GM10266 (cell line): Measurements from ENCODE around the gene NF2.

ENCODE experiments used
- DNase-seq: peaks from one replicate; pipeline ENCODE4 v3.0.0; 2012; ENCODE audit errors: extremely low spot score
- CTCF ChIP-seq: IDR thresholded peaks from 2 replicates; pipeline ENCODE4 v1.5.1; 2012; ENCODE audit warnings: mild to moderate bottlenecking, low read depth; ENCODE audit not compliant: control insufficient read depth, insufficient read depth; ENCODE audit errors: missing control alignments

The NF2 gene

GRCh38 chr22:29684244-29684643 is 80.8 kb downstream of the NF2 start:
- no peak for DNase-seq
- TF ChIP-seq CTCF: no peak

- TF ChIP-seq CTCF: no peak
- DNase-seq: no peak
Measured at GRCh38 chr22:29689206-29689879, 85.9 kb downstream of the NF2 start.

GRCh38 chr22:29689880-29690213 is 86.4 kb downstream of the NF2 start:
- peak; percentile 61 for TF ChIP-seq CTCF

GRCh38 chr22:29690476-29690875 is 87.0 kb downstream of the NF2 start:
- no peak for TF ChIP-seq CTCF
- no peak for DNase-seq

More at GRCh38 chr22:29689880-29690213, 86.4 kb downstream of the NF2 start:
- peak; percentile 55 for DNase-seq

DNA sequence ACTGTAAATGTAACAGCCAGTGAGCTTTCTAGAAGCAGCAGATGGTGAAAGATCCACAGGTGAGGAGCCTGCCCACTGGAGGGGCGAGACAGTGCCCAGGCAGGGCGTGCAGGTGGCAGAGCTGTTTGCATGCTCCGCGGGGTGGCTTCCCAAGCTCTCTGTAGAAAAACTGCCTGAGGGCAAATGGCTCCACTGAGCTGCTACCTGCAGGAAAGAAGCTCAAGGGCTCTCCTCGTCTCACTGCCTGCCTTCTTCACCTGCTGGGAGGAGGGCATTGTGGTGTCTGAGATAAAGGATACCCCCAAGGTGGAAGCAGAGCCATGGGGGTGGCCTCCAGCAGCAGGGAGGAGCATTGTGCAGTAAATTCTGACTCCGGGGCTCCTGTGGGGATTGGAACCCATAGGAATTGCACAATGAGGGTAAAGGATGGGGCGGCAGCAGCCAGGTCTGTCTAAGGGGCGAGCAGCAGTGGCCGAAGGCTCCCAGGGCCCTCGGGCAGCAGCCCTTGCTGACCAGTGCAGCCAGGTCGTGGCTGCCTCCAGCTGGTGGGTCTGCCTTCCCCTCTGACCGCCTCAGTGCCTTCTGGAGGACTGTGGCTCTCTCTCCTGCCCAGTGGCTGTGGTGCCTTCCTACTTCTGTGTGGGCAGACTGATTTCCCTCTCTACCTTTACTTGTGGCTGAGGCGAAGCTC is 88.3 kb downstream of the NF2 start:
- no peak for TF ChIP-seq CTCF

DNA sequence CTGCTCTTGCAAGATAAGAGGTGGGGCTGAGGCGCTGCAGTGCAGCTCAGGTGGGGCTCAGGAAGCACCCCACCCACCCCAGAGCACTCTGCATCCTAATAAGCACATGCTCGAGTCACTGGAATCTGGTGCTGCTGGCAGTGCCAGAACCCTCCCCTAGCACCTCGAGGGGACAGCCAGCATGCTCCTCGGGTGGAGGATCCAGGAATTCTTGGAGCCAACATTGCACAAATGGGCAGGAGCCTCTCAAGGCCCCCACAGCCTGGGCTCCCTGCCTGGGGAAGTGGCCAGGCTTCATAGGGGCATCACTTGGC is 88.9 kb downstream of the NF2 start:
- TF ChIP-seq CTCF: no peak
- no peak for DNase-seq

More for the DNA sequence above, 88.3 kb downstream of the NF2 start:
- DNase-seq: no peak

DNA sequence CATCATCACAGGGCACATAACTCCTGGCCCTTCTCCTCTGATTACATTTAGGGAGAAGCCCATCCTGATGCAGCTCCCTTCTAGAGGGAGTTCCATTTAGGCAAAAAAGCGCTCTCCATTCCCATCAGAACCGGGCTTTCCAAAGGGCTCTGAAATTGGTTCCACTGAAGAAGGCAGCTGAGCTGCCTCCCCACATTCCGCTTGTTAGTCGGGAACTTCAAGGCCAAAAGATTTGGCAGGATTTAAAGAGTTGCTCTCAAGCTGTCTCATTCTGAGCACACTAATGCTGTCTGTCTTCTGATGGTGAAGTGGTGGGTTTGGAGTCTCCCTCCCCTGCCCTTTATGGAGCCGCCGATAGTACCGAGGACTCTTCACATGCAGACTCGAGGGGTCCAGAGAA is 89.7 kb downstream of the NF2 start:
- no peak for DNase-seq
- TF ChIP-seq CTCF: no peak
